K562 (cell line): ENCODE measurements around the gene RNFT2. TPM values are rescaled to one million over a fixed set of nuclear protein-coding genes. Genes with fewer than 3 reads are reported as not detected.

ENCODE experiments used
- ATAC-seq: fragments of 200-7000 bp; cut with Tn5 transposase; 3 replicates; pipeline ENCODE4 v1.9.1; 2020; ENCODE audit warnings: moderate library complexity
- BruUV-seq: library from RNA; stranded (reverse); fragments of 400-500 nt; replicated peaks from 2 replicates; lab custom pipeline; 2021; lab: Mats Ljungman, UMichigan
- CTCF ChIA-PET: fragments of 300-600 bp; formaldehyde crosslinking; extraction: SDS; loops from one replicate; lab custom pipeline; 2021; ENCODE audit warnings: low intra/inter-chr PET ratio; lab: Yijun Ruan, JAX
- POLR2A ChIA-PET: fragments of 300-600, 350-650 bp; sonication (Branson Sonifier 250); formaldehyde crosslinking; extraction: SDS; loops from one replicate; lab custom pipeline; 2021; ENCODE audit warnings: antibody characterized with exemption, inconsistent platforms; lab: Yijun Ruan, JAX
- DNase-seq, 4 experiments: peaks; one replicate each; pipeline versions ENCODE4 v3.0.0 to v3.0.0-alpha.2; 2011 to 2018; ENCODE audit warnings: low spot score in 3 of 4, mixed read lengths in 3 of 4; ENCODE audit errors: extremely low read depth in 1 of 4
- FAIRE-seq: peaks from 2 replicates; lab custom pipeline; 2011; peaks lifted over from hg19 to GRCh38; lab: Jason Lieb, UNC
- H2AFZ ChIP-seq: 2 replicates; pipeline ENCODE4 v1.6.0; 2011; ENCODE audit warnings: low read depth, low read length, control low read depth, inconsistent platforms
- H3K27ac ChIP-seq: fragments of 200-600 bp; 3 replicates; pipeline ENCODE4 v1.8.0; 2011; ENCODE audit warnings: low read depth, mild to moderate bottlenecking, control low read depth, inconsistent platforms, low read length, moderate library complexity, mixed read lengths; ENCODE audit errors: extremely low read depth
- H3K27me3 ChIP-seq, 2 experiments: fragments of 300-600 bp in 1 of 2; 2 replicates in 1 of 2; 3 replicates in 1 of 2; pipeline versions ENCODE4 v1.6.0 to v1.8.0; 2011; ENCODE audit warnings: inconsistent platforms in 2 of 2, low read length in 2 of 2, mild to moderate bottlenecking in 1 of 2, mixed read lengths in 1 of 2, moderate library complexity in 1 of 2; ENCODE audit not compliant: control insufficient read depth in 2 of 2, insufficient read depth in 2 of 2
- H3K36me3 ChIP-seq: fragments of 300-600 bp; 3 replicates; pipeline ENCODE4 v1.8.0; 2011; ENCODE audit warnings: mild to moderate bottlenecking, low read length, inconsistent platforms; ENCODE audit not compliant: control insufficient read depth, insufficient read depth
- H3K4me1 ChIP-seq, 2 experiments: fragments of 200-600 bp in 1 of 2; replicated peaks in 1 of 2; 2 replicates in 1 of 2; 3 replicates in 1 of 2; pipeline versions ENCODE4 v1.5.1 to v1.8.0; 2011; ENCODE audit warnings: inconsistent platforms in 2 of 2, low read length in 2 of 2, mild to moderate bottlenecking in 1 of 2, mixed read lengths in 1 of 2, moderate library complexity in 1 of 2; ENCODE audit not compliant: control insufficient read depth in 2 of 2, insufficient read depth in 2 of 2
- H3K4me2 ChIP-seq: 2 replicates; pipeline ENCODE4 v1.6.1; 2011; ENCODE audit warnings: low read length, control low read depth, inconsistent platforms, mixed read lengths; ENCODE audit not compliant: insufficient read depth
- H3K4me3 ChIP-seq: fragments of 200-600 bp; sonication (generic), shearing (Covaris generic); 2 replicates; pipeline ENCODE4 v1.5.1; 2016; ENCODE audit warnings: control low read depth, inconsistent platforms
- H3K79me2 ChIP-seq: fragments of 200-600 bp; 3 replicates; pipeline ENCODE4 v1.8.0; 2011; ENCODE audit warnings: low read length, inconsistent platforms; ENCODE audit not compliant: control insufficient read depth, insufficient read depth
- H3K9ac ChIP-seq, 2 experiments: 2 replicates each; pipeline versions ENCODE4 v1.6.0 to v1.6.1; 2011; ENCODE audit warnings: low read depth in 2 of 2, low read length in 2 of 2, control low read depth in 1 of 2, inconsistent platforms in 1 of 2, mild to moderate bottlenecking in 1 of 2, mixed read lengths in 1 of 2; ENCODE audit not compliant: insufficient read depth in 1 of 2
- H3K9me1 ChIP-seq: one replicate; pipeline ENCODE4 v1.6.0; 2011; ENCODE audit warnings: inconsistent platforms, mild to moderate bottlenecking, low read length, moderate library complexity; ENCODE audit not compliant: control insufficient read depth, insufficient read depth
- H3K9me3 ChIP-seq: replicated peaks from 2 replicates; pipeline ENCODE4 v1.5.1; 2011; ENCODE audit warnings: low read depth, low read length, inconsistent platforms; ENCODE audit not compliant: control insufficient read depth, insufficient read depth
- H4K20me1 ChIP-seq: replicated peaks from 2 replicates; pipeline ENCODE4 v1.6.1; 2011; ENCODE audit warnings: low read length, inconsistent platforms, mixed read lengths; ENCODE audit not compliant: control insufficient read depth, insufficient read depth
- GABPB1 ChIP-seq: sonication (generic); formaldehyde crosslinking; IDR thresholded peaks from 2 replicates; pipeline ENCODE4 v1.8.0; 2022; ENCODE audit warnings: mild to moderate bottlenecking, missing genetic modification reagents
- HNRNPLL ChIP-seq: fragments of 200-400 bp; formaldehyde crosslinking; IDR thresholded peaks from 2 replicates; pipeline ENCODE4 v1.6.1; 2017; ENCODE audit warnings: low read length, low read depth, mild to moderate bottlenecking; ENCODE audit not compliant: poor library complexity, severe bottlenecking
- NFYB ChIP-seq: IDR thresholded peaks from 2 replicates; pipeline ENCODE4 v1.6.1; 2011; ENCODE audit warnings: mild to moderate bottlenecking, moderate library complexity; ENCODE audit not compliant: insufficient read length; ENCODE audit errors: extremely low read depth
- ZNF431 ChIP-seq: sonication (generic); formaldehyde crosslinking; IDR thresholded peaks from 2 replicates; pipeline ENCODE4 v1.8.0; 2022; ENCODE audit warnings: mild to moderate bottlenecking, missing genetic modification reagents
- WGBS: fragments of 100-300 bp; shearing (Covaris generic); methylation state at CpG from one replicate; pipeline ENCODE4 v1.1.6; 2016; ENCODE audit warnings: low coverage, mixed read lengths; ENCODE audit not compliant: insufficient coverage; ENCODE audit errors: missing lambda C conversion rate; 5-methylcytosine and 5-hydroxymethylcytosine counted together
- in situ Hi-C: fragments of 300-500 bp; cut with MboI; formaldehyde crosslinking; loops from 4 replicates; pipeline ENCODE4 v1.15.0; 2018; ENCODE audit warnings: inconsistent platforms, mixed read lengths
- intact Hi-C: fragments of 100-400 bp; cut with micrococcal nuclease; formaldehyde crosslinking; loops from 2 replicates; pipeline ENCODE4 v1.14.2; 2022
- polyA plus RNA-seq, 8 experiments: library from polyadenylated mRNA; depleted of rRNA in 4 of 8; stranded (reverse) in 5 of 8; unstranded in 3 of 8; fragments of >200 nt; fragmentation: Nextera tagmentation in 2 of 8; fragmentation: Illumina TruSeq in 1 of 8; extraction: Ambion mirVana in 2 of 8; extraction: Trizol in 1 of 8; gene quantifications; 2 replicates each; pipeline versions ENCODE4 v1.2.1 to v1.2.3, GENCODE V29; 2011 to 2014; ENCODE audit warnings: inconsistent platforms in 1 of 8, missing spikeins in 1 of 8
- total RNA-seq, 7 experiments: library from RNA; depleted of rRNA in 6 of 7; stranded (reverse); fragments of >200 nt in 6 of 7; fragmentation: Illumina TruSeq in 2 of 7; extraction: Trizol in 2 of 7; gene quantifications; 2 replicates each; pipeline versions ENCODE4 v1.2.1 to v1.2.3, GENCODE V29; 2011 to 2021; ENCODE audit warnings: low replicate concordance in 1 of 7
- TF ChIP-seq, protein P1 (sequence below): sonication (generic); formaldehyde crosslinking; IDR thresholded peaks from 2 replicates; pipeline ENCODE4 v1.8.1; 2023; ENCODE audit warnings: mild to moderate bottlenecking, missing genetic modification reagents
- TF ChIP-seq, protein P2 (sequence below): fragments of 250-450 bp; sonication (Bioruptor Pico); IDR thresholded peaks from 2 replicates; pipeline ENCODE4 v1.8.0; 2021; ENCODE audit warnings: moderate library complexity, mild to moderate bottlenecking, inconsistent platforms
- TF ChIP-seq, protein P3 (sequence below): fragments of 200-800 bp; sonication (Bioruptor generic); IDR thresholded peaks from 2 replicates; pipeline ENCODE4 v1.6.1; 2017; ENCODE audit warnings: missing genetic modification characterization, missing compliant biosample characterization

The RNFT2 gene
- total and polyA plus RNA-seq, 9 of the 15 experiments (the other 6 are each of a cell fraction or from before 2014, with no cell fraction given), result 3.6 to 26.3 (median 9.5) TPM

DNA sequence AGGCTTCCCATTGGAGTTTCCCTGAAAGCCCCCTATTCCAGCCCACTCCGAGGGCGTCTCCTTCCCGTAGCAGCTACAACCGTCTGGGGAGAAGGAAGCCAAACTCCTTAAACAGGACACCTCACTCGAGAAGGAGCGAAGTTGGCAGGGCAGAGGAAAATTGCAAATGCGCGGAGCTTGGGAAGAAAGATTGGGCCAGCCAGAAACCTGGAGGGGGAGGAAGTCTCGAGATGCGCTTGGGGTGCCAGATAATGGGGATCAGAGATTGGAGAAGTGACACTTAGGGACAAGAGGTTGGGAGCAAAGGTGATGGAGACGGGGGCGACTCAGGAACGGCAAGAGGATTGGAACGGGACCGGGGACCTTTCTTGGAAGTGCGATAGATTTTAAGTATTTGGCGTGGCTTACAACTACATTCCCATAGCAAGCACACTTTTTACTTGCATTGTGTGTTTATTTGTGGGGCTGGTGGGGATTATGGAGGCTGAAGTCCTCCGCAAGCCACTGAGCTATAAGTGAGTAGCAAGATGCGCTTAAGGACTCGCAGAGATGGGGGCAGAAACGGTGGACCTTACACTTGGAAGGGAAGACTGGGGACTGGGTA is 142.2 kb downstream of the RNFT2 start:
- ATAC-seq (no peak), FAIRE-seq (no peak), DNase-seq (no peak)
- intact Hi-C loops, result no loop called here
- Histone ChIP-seq H3K79me2 (no peaks in the 10 kb centered on the region), H2AFZ (no peak overlapping the region), H3K9me1 (no peaks in the 10 kb centered on the region), H3K36me3 (no peaks in the 10 kb centered on the region), H3K4me1 (peaks cover 0 to 29% of the 10 kb centered on the region in 2 experiments; a peak in 3 of 5 replicates), H3K4me2 (no peak overlapping the region; the same call in 1 of the 2 replicates), H3K4me3 (peak overlapping the region; percentile 26; the same call in 1 of the 2 replicates), H3K9ac (no peak overlapping the region), H4K20me1 (peaks cover 6% of the 10 kb centered on the region; the same call in 1 of the 2 replicates), H3K27me3 (peaks cover 49 to 76% of the 10 kb centered on the region in 2 experiments), H3K9me3 (no peaks in the 10 kb centered on the region), H3K27ac (no peak overlapping the region)
- in situ Hi-C loops, result no loop called here
- TF ChIP-seq HNRNPLL (peak; percentile 8), NFYB (no peak)
- no TSS peak for BruUV-seq
- POLR2A ChIA-PET, result interaction anchor here (0.6 to 0.7 kb wide), 2 partner anchors 20 to 102 kb away, joined by 3 read pairs; no protein-coding TSS in a partner anchor
- WGBS, result 26% methylated on average over 21 of the region's 21 CpGs
- CTCF ChIA-PET, result no interaction called here

DNA sequence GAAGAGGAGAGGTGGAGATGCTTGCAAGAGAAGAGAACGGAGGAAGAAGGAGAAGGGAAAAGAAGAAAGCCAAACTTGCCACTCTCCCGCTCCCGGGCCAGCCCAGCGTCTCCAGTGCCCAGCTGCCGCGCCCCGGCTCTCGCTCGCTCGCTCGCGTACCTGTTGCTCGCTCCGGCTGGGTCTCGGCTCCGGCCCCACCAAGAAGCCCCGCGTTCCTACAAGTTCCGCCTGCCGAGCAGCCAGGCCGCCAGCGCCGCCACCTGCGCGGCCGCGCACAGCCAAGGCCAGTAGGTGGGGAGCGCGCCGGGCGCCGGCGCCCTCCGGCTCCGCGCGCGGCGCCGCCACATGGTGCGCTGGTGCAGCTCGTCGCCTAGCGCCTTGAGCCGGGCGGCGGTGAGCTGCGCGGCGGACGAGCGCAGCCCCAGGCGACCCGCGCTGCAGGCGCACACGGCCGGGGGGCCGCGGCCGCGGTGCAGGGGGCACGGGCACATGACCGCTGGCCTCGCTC is 142.8 kb downstream of the RNFT2 start:
- intact Hi-C loops (no loop called here), in situ Hi-C loops (no loop called here)
- no peaks in the 10 kb centered on the region for H3K36me3 ChIP-seq
- H2AFZ ChIP-seq, result no peak overlapping the region
- H4K20me1 ChIP-seq, result peaks cover 6% of the 10 kb centered on the region; the same call in 1 of the 2 replicates
- 5% methylated on average over 58 of the region's 65 CpGs for WGBS
- H3K9me3 ChIP-seq, result no peaks in the 10 kb centered on the region
- H3K9me1 ChIP-seq, result no peaks in the 10 kb centered on the region
- no peak for FAIRE-seq
- no TSS peak for BruUV-seq
- ATAC-seq, result peak; percentile 93
- ChIA-PET CTCF (interaction anchor here (0.6 kb wide), 1 partner anchor 178 kb away, joined by 7 read pairs; no protein-coding TSS in a partner anchor), POLR2A (interaction anchor here (0.6 to 0.7 kb wide), 2 partner anchors 21 to 102 kb away, joined by 3 read pairs; no protein-coding TSS in a partner anchor)
- H3K9ac ChIP-seq, result no peak overlapping the region; a peak in 1 of 4 replicates
- peak overlapping the region; percentile 26 for H3K4me3 ChIP-seq
- H3K4me1 ChIP-seq, result peaks cover 0 to 29% of the 10 kb centered on the region in 2 experiments; a peak in 3 of 5 replicates
- no peak overlapping the region for H3K27ac ChIP-seq
- no peaks in the 10 kb centered on the region for H3K79me2 ChIP-seq
- H3K27me3 ChIP-seq, result peaks cover 48 to 72% of the 10 kb centered on the region in 2 experiments
- H3K4me2 ChIP-seq, result peak overlapping the region; percentile 25
- DNase-seq, result peak; percentile 55 to 70 (median 67)
- TF ChIP-seq GABPB1 (CRISPR knock-in tag) (no peak), ZNF431 (CRISPR knock-in tag) (no peak)
- TF ChIP-seq, protein P1, sequence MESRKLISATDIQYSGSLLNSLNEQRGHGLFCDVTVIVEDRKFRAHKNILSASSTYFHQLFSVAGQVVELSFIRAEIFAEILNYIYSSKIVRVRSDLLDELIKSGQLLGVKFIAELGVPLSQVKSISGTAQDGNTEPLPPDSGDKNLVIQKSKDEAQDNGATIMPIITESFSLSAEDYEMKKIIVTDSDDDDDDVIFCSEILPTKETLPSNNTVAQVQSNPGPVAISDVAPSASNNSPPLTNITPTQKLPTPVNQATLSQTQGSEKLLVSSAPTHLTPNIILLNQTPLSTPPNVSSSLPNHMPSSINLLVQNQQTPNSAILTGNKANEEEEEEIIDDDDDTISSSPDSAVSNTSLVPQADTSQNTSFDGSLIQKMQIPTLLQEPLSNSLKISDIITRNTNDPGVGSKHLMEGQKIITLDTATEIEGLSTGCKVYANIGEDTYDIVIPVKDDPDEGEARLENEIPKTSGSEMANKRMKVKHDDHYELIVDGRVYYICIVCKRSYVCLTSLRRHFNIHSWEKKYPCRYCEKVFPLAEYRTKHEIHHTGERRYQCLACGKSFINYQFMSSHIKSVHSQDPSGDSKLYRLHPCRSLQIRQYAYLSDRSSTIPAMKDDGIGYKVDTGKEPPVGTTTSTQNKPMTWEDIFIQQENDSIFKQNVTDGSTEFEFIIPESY (CRISPR knock-in tag), result no peak
- TF ChIP-seq, protein P2, sequence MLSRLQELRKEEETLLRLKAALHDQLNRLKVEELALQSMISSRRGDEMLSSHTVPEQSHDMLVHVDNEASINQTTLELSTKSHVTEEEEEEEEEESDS (CRISPR knock-in tag), result no peak
- TF ChIP-seq, protein P3, sequence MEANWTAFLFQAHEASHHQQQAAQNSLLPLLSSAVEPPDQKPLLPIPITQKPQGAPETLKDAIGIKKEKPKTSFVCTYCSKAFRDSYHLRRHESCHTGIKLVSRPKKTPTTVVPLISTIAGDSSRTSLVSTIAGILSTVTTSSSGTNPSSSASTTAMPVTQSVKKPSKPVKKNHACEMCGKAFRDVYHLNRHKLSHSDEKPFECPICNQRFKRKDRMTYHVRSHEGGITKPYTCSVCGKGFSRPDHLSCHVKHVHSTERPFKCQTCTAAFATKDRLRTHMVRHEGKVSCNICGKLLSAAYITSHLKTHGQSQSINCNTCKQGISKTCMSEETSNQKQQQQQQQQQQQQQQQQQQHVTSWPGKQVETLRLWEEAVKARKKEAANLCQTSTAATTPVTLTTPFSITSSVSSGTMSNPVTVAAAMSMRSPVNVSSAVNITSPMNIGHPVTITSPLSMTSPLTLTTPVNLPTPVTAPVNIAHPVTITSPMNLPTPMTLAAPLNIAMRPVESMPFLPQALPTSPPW (CRISPR knock-in tag), result 0 out of 2 replicates have a peak, but pooled peaks have one; percentile 17
